GM12865 (cell line): ENCODE results near the gene PCDH9.

ENCODE experiments used
- DNase-seq: peaks from one replicate; pipeline ENCODE4 v3.0.0; 2010; ENCODE audit warnings: low read depth
- H3K4me3 ChIP-seq: 2 replicates; pipeline ENCODE4 v1.5.1; 2011; ENCODE audit warnings: mild to moderate bottlenecking, low read depth, low read length, control low read depth
- TF ChIP-seq, protein P1 (sequence below): IDR thresholded peaks from 2 replicates; pipeline ENCODE4 v1.5.1; 2011; ENCODE audit warnings: low read length, control low read depth, low read depth, inconsistent platforms; ENCODE audit not compliant: insufficient read depth; ENCODE audit errors: missing control alignments

The PCDH9 gene

DNA sequence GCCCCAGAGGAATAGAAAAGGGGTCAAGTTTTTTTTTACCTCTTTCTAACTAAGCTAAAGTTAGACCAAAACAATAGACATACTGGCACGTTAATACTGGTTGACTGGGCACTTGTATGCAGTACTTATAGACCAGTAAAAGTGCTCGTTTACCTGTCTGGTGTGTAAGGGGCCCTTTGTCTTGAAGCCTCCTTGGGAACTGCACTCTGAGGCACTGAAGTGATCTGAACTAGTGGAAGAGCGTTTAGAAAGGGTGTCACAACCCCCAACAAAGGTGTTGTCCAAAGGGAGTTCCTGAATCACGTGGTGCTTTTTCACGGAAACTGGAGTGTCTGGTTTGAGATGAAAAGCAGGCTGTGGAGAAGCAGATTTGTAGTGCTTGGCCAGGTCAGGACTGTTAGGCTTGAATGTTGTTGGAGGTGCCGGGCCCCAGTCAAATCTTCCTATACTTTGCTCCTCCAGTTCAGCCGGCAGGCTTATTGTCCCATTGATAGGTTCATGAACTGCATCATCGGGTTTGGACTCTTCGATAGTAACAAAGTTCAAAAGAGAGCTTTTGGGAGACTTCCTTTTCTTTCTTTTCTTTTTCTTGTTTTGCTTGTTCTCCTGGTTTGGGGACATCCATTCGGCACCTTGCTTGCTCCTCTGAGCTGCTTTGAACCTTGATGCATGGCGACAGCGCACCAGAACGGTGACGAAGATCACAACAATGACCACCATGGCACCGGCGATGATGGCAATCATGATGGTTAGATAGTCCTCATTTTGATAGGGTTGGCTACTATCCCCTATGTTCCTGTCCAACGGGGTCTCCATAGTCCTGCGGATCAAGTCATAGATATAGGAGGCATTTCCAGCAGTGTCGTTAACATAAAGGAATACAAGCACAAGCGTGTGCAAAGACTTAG, 4.6 kb downstream of the PCDH9 start:
- DNase-seq = no peak
- TF ChIP-seq, protein P1, sequence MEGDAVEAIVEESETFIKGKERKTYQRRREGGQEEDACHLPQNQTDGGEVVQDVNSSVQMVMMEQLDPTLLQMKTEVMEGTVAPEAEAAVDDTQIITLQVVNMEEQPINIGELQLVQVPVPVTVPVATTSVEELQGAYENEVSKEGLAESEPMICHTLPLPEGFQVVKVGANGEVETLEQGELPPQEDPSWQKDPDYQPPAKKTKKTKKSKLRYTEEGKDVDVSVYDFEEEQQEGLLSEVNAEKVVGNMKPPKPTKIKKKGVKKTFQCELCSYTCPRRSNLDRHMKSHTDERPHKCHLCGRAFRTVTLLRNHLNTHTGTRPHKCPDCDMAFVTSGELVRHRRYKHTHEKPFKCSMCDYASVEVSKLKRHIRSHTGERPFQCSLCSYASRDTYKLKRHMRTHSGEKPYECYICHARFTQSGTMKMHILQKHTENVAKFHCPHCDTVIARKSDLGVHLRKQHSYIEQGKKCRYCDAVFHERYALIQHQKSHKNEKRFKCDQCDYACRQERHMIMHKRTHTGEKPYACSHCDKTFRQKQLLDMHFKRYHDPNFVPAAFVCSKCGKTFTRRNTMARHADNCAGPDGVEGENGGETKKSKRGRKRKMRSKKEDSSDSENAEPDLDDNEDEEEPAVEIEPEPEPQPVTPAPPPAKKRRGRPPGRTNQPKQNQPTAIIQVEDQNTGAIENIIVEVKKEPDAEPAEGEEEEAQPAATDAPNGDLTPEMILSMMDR = no peak
- no peak overlapping the region for H3K4me3 ChIP-seq

DNA sequence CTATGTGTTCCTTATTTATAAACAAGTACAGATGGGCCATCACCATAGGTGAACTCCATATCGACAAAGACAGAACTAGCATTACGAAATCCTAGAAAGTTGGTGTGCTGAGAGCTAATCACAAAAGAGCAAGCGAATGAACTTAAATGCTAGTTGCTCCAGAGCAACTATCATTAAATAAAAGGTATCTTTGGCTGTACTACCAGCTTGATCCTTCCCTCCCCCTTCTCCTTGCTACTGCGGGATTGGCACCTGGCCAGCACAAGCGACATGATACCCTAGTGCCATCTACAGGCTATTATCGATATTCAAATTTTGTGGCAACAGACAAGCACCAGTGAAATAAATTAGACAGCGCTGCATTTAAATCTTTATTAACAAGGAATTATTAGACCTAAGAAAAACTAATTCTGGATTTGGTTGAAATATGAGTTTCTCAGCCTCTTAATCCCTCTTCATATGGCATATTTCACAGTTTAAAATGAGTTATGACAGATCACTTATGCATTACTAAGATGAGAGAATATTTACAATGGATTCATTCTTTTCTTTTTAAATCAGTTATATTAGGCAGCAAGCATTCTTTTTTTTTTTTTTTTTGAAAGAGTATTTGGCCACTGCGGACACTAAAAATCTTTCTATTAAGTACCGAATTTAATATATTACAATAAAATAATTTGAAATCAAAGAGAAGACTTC, 5.8 kb downstream of the PCDH9 start:
- TF ChIP-seq, protein P1 = no peak
- peak; percentile 46 for DNase-seq
- H3K4me3 ChIP-seq = no peak overlapping the region

DNA sequence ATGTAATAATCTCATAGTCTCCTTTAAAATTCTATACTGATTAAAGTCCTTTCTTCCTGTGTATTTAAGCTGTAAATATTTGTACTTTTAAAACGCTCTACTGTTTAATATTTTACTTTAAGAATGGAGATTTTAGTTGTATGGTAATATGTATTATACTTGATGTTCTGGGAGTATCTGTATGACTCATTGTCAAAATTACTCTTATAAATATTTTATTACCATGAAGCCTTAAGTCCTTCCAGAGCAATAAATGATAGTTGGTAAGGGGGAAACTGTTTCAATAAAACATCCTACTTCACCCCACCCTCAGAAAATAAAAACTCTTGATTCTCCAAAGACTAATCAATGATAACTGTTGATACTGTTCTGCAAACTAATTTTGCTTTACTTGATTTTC, 6.4 kb downstream of the PCDH9 start:
- TF ChIP-seq, protein P1 = no peak
- H3K4me3 ChIP-seq = no peak overlapping the region
- DNase-seq = no peak

DNA sequence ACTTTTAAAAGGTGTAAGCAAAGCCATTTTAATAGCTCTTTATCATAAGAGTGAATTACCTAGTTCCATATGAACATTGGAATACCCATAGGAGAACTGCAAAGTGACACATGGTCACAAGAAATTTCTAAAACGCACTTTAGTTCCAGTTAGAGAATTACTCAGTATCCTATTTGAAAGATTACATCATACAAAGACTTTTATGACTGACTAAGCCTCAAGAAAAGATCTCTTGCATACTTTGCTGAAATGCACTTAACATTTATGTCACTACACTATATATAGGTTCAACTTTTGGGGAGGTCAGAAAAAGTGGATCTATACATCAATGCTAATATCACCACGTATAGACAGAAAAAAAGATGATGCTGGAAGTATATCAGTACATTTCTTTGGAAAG, 7.1 kb downstream of the PCDH9 start:
- no peak overlapping the region for H3K4me3 ChIP-seq
- TF ChIP-seq, protein P1 = no peak
- DNase-seq = no peak

DNA sequence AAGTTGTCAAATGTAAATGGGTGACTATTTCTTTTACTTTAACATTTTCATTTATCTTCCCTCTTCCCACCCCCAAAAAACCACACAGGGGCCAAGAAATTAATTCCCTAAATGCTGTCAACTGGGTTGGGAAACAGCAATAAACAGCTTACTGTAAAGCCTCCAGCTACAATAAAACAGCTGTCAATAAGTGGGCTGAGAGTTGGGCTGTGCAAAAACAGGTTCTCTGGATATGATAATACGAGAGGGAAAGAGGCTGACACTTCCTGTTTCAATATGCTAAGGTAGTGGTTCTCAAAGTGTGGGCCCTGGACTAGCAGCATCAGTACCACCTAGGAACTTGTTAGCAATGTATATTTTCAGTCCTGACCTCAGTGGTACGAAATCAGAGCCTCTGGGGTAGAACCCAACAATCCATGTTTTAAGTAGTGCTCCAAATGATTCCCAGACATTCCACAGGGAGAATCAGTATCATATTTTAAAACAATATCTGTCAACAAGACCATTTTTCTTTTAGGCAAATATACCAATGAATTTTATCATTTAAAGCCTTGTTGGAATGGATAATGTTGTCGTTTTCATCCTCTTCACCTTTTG, 8.4 kb downstream of the PCDH9 start:
- TF ChIP-seq, protein P1 = no peak
- H3K4me3 ChIP-seq = no peak overlapping the region
- no peak for DNase-seq

DNA sequence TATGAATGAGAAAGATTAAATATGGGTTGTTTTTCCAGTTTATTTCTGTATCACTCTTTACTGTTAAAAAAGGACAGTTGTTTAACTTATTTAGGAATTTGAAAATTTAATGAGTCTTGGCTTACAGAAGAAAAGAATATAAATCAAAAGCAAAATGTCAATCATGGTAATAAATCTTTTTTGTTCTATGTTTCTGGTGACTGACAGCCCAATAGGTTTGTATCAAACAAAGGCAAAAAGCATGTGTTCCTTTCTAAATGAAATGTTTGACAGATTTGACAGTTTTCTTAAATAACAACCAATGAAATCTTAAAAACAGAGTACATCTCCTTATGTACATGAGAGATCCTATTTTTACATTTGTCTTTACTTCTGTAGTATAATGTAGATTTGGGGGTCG, 11.0 kb downstream of the PCDH9 start:
- DNase-seq = no peak
- H3K4me3 ChIP-seq = no peak overlapping the region
- TF ChIP-seq, protein P1 = no peak
